ENCODE data around the gene SYNPO.

SYNPO gene

GRCh38 chr5:150637245-150638052 lies 3.0 kb upstream of the SYNPO start:
- TF ChIP-seq CTCF (IDR thresholded peaks at IDR 0.05; ENCODE audit: poor library complexity, severe bottlenecking), result peak; percentile 7
- DNase-seq (ENCODE audit: low spot score) (no peak), ATAC-seq (ENCODE audit: low read depth) (peak; percentile 30)
- no peaks in the 10 kb centered on the region for H3K36me3 ChIP-seq (ENCODE audit: low read depth)
- H3K9me3 ChIP-seq (ENCODE audit: severe bottlenecking), result no peaks in the 10 kb centered on the region
- H3K27me3 ChIP-seq (ENCODE audit: insufficient read depth, poor library complexity, severe bottlenecking), result no peaks in the 10 kb centered on the region
- H3K27ac ChIP-seq (ENCODE audit: poor library complexity, severe bottlenecking), result peak overlapping the region; percentile 93
- peaks cover 58% of the 10 kb centered on the region for H3K4me1 ChIP-seq (ENCODE audit: insufficient read depth, poor library complexity, severe bottlenecking)
- no peak overlapping the region for H3K4me3 ChIP-seq (ENCODE audit: severe bottlenecking)

GRCh38 chr5:150638053-150638444 lies 2.4 kb upstream of the SYNPO start:
- ATAC-seq (ENCODE audit: low read depth) (no peak), DNase-seq (ENCODE audit: low spot score) (no peak)
- Histone ChIP-seq H3K4me3 (ENCODE audit: severe bottlenecking) (no peak overlapping the region), H3K4me1 (ENCODE audit: insufficient read depth, poor library complexity, severe bottlenecking) (peaks cover 64% of the 10 kb centered on the region), H3K27ac (ENCODE audit: poor library complexity, severe bottlenecking) (peak overlapping the region; percentile 93), H3K9me3 (ENCODE audit: severe bottlenecking) (no peaks in the 10 kb centered on the region), H3K36me3 (ENCODE audit: low read depth) (no peaks in the 10 kb centered on the region), H3K27me3 (ENCODE audit: insufficient read depth, poor library complexity, severe bottlenecking) (no peaks in the 10 kb centered on the region)
- TF ChIP-seq CTCF (IDR thresholded peaks at IDR 0.05; ENCODE audit: poor library complexity, severe bottlenecking), result no peak

DNA sequence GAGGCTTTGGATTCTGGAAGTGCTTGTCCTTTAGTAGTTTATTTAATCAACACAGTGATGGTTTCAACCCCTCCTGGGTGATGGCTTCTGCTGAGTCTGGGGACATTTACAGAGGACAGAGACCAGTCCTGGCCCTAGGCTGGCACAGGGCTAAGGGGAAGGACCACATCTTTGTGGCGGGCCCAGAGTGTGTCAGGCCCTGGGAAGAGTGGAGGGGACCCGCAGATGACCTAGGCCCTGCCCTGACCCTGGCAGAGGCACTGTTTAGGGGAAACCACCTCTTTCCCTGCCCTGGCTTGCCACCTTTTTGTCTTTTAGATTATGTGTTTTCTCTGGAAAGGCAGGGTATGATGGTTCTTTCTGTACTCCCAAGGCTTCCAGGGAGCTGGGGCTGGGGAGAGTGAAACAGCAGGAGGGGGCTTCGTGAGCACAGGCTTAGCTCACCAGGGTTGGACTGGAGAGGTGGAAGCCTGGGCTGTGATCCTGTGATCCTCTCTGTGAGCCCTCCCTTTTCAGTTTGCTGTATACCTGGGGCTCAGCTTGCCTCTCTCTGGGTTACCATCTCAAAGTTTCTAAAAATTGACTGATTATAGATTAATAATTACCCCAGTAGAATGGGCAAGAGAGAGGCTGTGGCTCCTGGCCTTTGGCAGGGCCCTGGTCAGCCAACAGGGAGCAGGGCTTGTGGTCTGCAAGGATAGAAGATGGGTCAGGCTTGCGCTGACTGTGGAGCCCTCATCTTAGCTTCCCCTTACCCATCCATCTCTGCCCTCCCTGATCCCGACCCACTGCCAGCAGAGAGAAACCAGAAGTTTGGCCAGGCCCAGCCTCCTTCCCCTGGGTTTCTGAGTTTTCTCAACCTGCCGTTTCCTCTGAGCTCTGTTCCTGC lies 1.7 kb upstream of the SYNPO start:
- Histone ChIP-seq H3K4me1 (ENCODE audit: insufficient read depth, poor library complexity, severe bottlenecking) (peaks cover 70% of the 10 kb centered on the region), H3K9me3 (ENCODE audit: severe bottlenecking) (no peaks in the 10 kb centered on the region), H3K4me3 (ENCODE audit: severe bottlenecking) (no peak overlapping the region), H3K27me3 (ENCODE audit: insufficient read depth, poor library complexity, severe bottlenecking) (no peaks in the 10 kb centered on the region), H3K36me3 (ENCODE audit: low read depth) (no peaks in the 10 kb centered on the region), H3K27ac (ENCODE audit: poor library complexity, severe bottlenecking) (peak overlapping the region; percentile 93)
- TF ChIP-seq CTCF (IDR thresholded peaks at IDR 0.05; ENCODE audit: poor library complexity, severe bottlenecking), result no peak
- ATAC-seq (ENCODE audit: low read depth) (no peak), DNase-seq (ENCODE audit: low spot score) (no peak)

DNA sequence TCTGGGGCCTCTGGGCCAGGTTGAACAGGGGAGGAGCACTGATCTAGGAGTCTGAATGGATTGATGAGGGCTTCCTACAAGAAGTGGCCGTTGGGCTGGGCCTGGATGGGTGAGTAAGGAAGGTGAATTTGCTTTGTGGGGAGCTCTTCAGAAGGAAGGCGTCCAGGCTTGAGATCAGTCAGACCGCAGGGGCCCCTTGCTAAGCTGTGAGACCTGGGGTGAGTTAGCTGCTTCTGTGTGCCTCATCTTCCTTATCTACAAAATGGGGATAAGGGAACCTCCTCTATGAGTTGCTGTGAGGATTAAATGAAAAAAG lies 1.1 kb upstream of the SYNPO start:
- no peaks in the 10 kb centered on the region for H3K9me3 ChIP-seq (ENCODE audit: severe bottlenecking)
- H3K27ac ChIP-seq (ENCODE audit: poor library complexity, severe bottlenecking), result peak overlapping the region; percentile 93
- H3K4me1 ChIP-seq (ENCODE audit: insufficient read depth, poor library complexity, severe bottlenecking), result peaks cover 75% of the 10 kb centered on the region
- no peak for TF ChIP-seq CTCF (IDR thresholded peaks at IDR 0.05; ENCODE audit: poor library complexity, severe bottlenecking)
- ATAC-seq (ENCODE audit: low read depth) (no peak), DNase-seq (ENCODE audit: low spot score) (no peak)
- H3K4me3 ChIP-seq (ENCODE audit: severe bottlenecking), result no peak overlapping the region
- no peaks in the 10 kb centered on the region for H3K27me3 ChIP-seq (ENCODE audit: insufficient read depth, poor library complexity, severe bottlenecking)
- H3K36me3 ChIP-seq (ENCODE audit: low read depth), result no peaks in the 10 kb centered on the region

Data from RWPE2 (cell line).